Measurements from ENCODE around the gene CDH16. TPM values are rescaled to one million over a fixed set of nuclear protein-coding genes. Genes with fewer than 3 reads are reported as not detected.

The CDH16 gene
- total RNA-seq, 2 experiments from 2014 or later: not detected

- Mint-ChIP-seq H3K4me3 (no peak overlapping the region), H3K27me3 (peaks cover 37% of the 10 kb centered on the region)
- intact Hi-C loops (cut with micrococcal nuclease): loop anchor here (1.0 kb wide), 2 partner anchors 24 to 62 kb away; no protein-coding TSS in a partner anchor
These were observed 34.9 kb upstream of the CDH16 start for GRCh38 chr16:66953462-66954096.

GRCh38 chr16:66952430-66953110 is 33.9 kb upstream of the CDH16 start:
- H3K27ac Mint-ChIP-seq: no peak overlapping the region
- no peaks in the 10 kb centered on the region for H3K9me3 Mint-ChIP-seq
- peaks cover 2% of the 10 kb centered on the region for H3K36me3 Mint-ChIP-seq
- DNase-seq: no peak
- CTCF ChIA-PET: interaction anchor here (0.6 to 2.9 kb wide), 10 partner anchors 9 to 976 kb away, joined by 3 to 31 read pairs (median 4); partner anchors contain the start of genes CES3 and EXOC3L1
- POLR2A ChIA-PET: no interaction called here
- intact Hi-C loops (cut with micrococcal nuclease): no loop called here
- peaks cover 40% of the 10 kb centered on the region for H3K27me3 Mint-ChIP-seq
- H3K4me3 Mint-ChIP-seq: no peak overlapping the region
- peaks cover 15% of the 10 kb centered on the region for H3K4me1 Mint-ChIP-seq (ENCODE audit: low read depth)

More at GRCh38 chr16:66953462-66954096, 34.9 kb upstream of the CDH16 start:
- Mint-ChIP-seq H3K4me1 (ENCODE audit: low read depth) (peaks cover 18% of the 10 kb centered on the region), H3K27ac (peak overlapping the region; percentile 9), H3K36me3 (peaks cover 2% of the 10 kb centered on the region), H3K9me3 (no peaks in the 10 kb centered on the region)
- DNase-seq: no peak
- POLR2A ChIA-PET: interaction anchor here (0.6 to 0.9 kb wide), 2 partner anchors 13 to 20 kb away, joined by 3 to 5 read pairs; no protein-coding TSS in a partner anchor
- CTCF ChIA-PET: interaction anchor here (0.6 to 2.9 kb wide), 24 partner anchors 9 to 494 kb away, joined by 3 to 31 read pairs (median 4); partner anchors contain the start of genes B3GNT9, EXOC3L1 and NOL3

GRCh38 chr16:66950971-66951790 is 32.5 kb upstream of the CDH16 start:
- POLR2A ChIA-PET: no interaction called here
- Mint-ChIP-seq H3K4me1 (ENCODE audit: low read depth) (peaks cover 19% of the 10 kb centered on the region), H3K9me3 (no peaks in the 10 kb centered on the region), H3K27ac (no peak overlapping the region), H3K36me3 (peaks cover 2% of the 10 kb centered on the region), H3K4me3 (no peak overlapping the region), H3K27me3 (peaks cover 40% of the 10 kb centered on the region)
- intact Hi-C loops (cut with micrococcal nuclease): no loop called here
- CTCF ChIA-PET: interaction anchor here (1.3 to 1.8 kb wide), 2 partner anchors 10 to 28 kb away, joined by 3 to 6 read pairs; partner anchors contain the start of gene CES3
- no peak for DNase-seq

GRCh38 chr16:66950437-66950836 is 31.8 kb upstream of the CDH16 start:
- intact Hi-C loops (cut with micrococcal nuclease): no loop called here

GRCh38 chr16:66949472-66949871 is 30.8 kb upstream of the CDH16 start:
- Mint-ChIP-seq H3K36me3 (peaks cover 2% of the 10 kb centered on the region), H3K4me1 (ENCODE audit: low read depth) (peaks cover 19% of the 10 kb centered on the region), H3K27ac (no peak overlapping the region), H3K27me3 (peaks cover 40% of the 10 kb centered on the region), H3K4me3 (no peak overlapping the region), H3K9me3 (no peaks in the 10 kb centered on the region)
- no peak for DNase-seq
- intact Hi-C loops (cut with micrococcal nuclease): no loop called here
- ChIA-PET CTCF (interaction anchor here (1.1 to 1.2 kb wide), 2 partner anchors 95 to 235 kb away, joined by 3 to 4 read pairs; no protein-coding TSS in a partner anchor), POLR2A (interaction anchor here (0.7 kb wide), 1 partner anchor 16 kb away, joined by 3 read pairs; no protein-coding TSS in a partner anchor)

More at GRCh38 chr16:66950437-66950836, 31.8 kb upstream of the CDH16 start:
- no peak for DNase-seq
- Mint-ChIP-seq H3K27ac (no peak overlapping the region), H3K4me3 (no peak overlapping the region), H3K36me3 (peaks cover 2% of the 10 kb centered on the region), H3K9me3 (no peaks in the 10 kb centered on the region), H3K4me1 (ENCODE audit: low read depth) (peaks cover 19% of the 10 kb centered on the region), H3K27me3 (peaks cover 40% of the 10 kb centered on the region)
- CTCF ChIA-PET: interaction anchor here (0.6 kb wide), 1 partner anchor 187 kb away, joined by 4 read pairs; no protein-coding TSS in a partner anchor
- POLR2A ChIA-PET: no interaction called here

GRCh38 chr16:66948837-66949225 is 30.1 kb upstream of the CDH16 start:
- Mint-ChIP-seq H3K4me1 (ENCODE audit: low read depth) (peaks cover 19% of the 10 kb centered on the region), H3K4me3 (peak overlapping the region; percentile 72), H3K9me3 (no peaks in the 10 kb centered on the region), H3K27ac (no peak overlapping the region), H3K36me3 (peaks cover 2% of the 10 kb centered on the region), H3K27me3 (peaks cover 37% of the 10 kb centered on the region)
- intact Hi-C loops (cut with micrococcal nuclease): no loop called here
- ChIA-PET POLR2A (interaction anchor here (0.7 kb wide), 1 partner anchor 15 kb away, joined by 3 read pairs; no protein-coding TSS in a partner anchor), CTCF (interaction anchor here (1.1 to 1.2 kb wide), 2 partner anchors 95 to 236 kb away, joined by 3 to 4 read pairs; no protein-coding TSS in a partner anchor)
- DNase-seq: no peak

GRCh38 chr16:66948134-66948836 is 29.6 kb upstream of the CDH16 start:
- ChIA-PET POLR2A (no interaction called here), CTCF (interaction anchor here (1.1 to 1.3 kb wide), 4 partner anchors 13 to 207 kb away, joined by 3 to 7 read pairs (median 6); partner anchors contain the start of gene CES3)
- Mint-ChIP-seq H3K36me3 (peaks cover 2% of the 10 kb centered on the region), H3K4me3 (peak overlapping the region; percentile 72), H3K9me3 (no peaks in the 10 kb centered on the region), H3K27ac (no peak overlapping the region), H3K27me3 (peaks cover 36% of the 10 kb centered on the region), H3K4me1 (ENCODE audit: low read depth) (peaks cover 19% of the 10 kb centered on the region)
- intact Hi-C loops (cut with micrococcal nuclease): no loop called here
- DNase-seq: no peak

- intact Hi-C loops (cut with micrococcal nuclease): loop anchor here (2.0 kb wide), 2 partner anchors 53 to 211 kb away; partner anchors contain the start of genes FBXL8 and TRADD
- Mint-ChIP-seq H3K9me3 (no peaks in the 10 kb centered on the region), H3K4me3 (peak overlapping the region; percentile 72), H3K27me3 (peaks cover 31% of the 10 kb centered on the region), H3K27ac (no peak overlapping the region), H3K4me1 (ENCODE audit: low read depth) (peaks cover 19% of the 10 kb centered on the region), H3K36me3 (peaks cover 7% of the 10 kb centered on the region)
- ChIA-PET POLR2A (interaction anchor here (0.6 kb wide), 1 partner anchor 397 kb away, joined by 4 read pairs; no protein-coding TSS in a partner anchor), CTCF (interaction anchor here (0.6 to 1.3 kb wide), 11 partner anchors 9 to 250 kb away, joined by 3 to 7 read pairs (median 4); partner anchors contain the start of genes CES3, FBXL8, HSF4 and TRADD)
- peak; percentile 91 for DNase-seq
These were observed 28.8 kb upstream of the CDH16 start for GRCh38 chr16:66947302-66948065.

- no peak for DNase-seq
- ChIA-PET CTCF (interaction anchor here (0.8 to 1.3 kb wide), 8 partner anchors 9 to 251 kb away, joined by 3 to 7 read pairs (median 4); partner anchors contain the start of genes CES3, FBXL8, HSF4 and TRADD), POLR2A (interaction anchor here (0.6 kb wide), 1 partner anchor 398 kb away, joined by 4 read pairs; no protein-coding TSS in a partner anchor)
- H3K27me3 Mint-ChIP-seq: peaks cover 29% of the 10 kb centered on the region
- H3K4me3 Mint-ChIP-seq: peak overlapping the region; percentile 72
- no peaks in the 10 kb centered on the region for H3K9me3 Mint-ChIP-seq
- peaks cover 11% of the 10 kb centered on the region for H3K36me3 Mint-ChIP-seq
- H3K4me1 Mint-ChIP-seq (ENCODE audit: low read depth): peaks cover 19% of the 10 kb centered on the region
- intact Hi-C loops (cut with micrococcal nuclease): loop anchor here (2.0 kb wide), 2 partner anchors 52 to 212 kb away; partner anchors contain the start of genes FBXL8 and TRADD
- H3K27ac Mint-ChIP-seq: no peak overlapping the region
These were observed 28.3 kb upstream of the CDH16 start for GRCh38 chr16:66946974-66947301.

- ChIA-PET POLR2A (interaction anchor here (0.8 kb wide), 1 partner anchor 51 kb away, joined by 3 read pairs; no protein-coding TSS in a partner anchor), CTCF (interaction anchor here (0.6 kb wide), 1 partner anchor 95 kb away, joined by 4 read pairs; no protein-coding TSS in a partner anchor)
- Mint-ChIP-seq H3K27ac (no peak overlapping the region), H3K36me3 (peaks cover 12% of the 10 kb centered on the region), H3K4me3 (no peak overlapping the region), H3K27me3 (peaks cover 25% of the 10 kb centered on the region), H3K9me3 (no peaks in the 10 kb centered on the region), H3K4me1 (ENCODE audit: low read depth) (peaks cover 19% of the 10 kb centered on the region)
- intact Hi-C loops (cut with micrococcal nuclease): loop anchor here (2.0 kb wide), 2 partner anchors 52 to 212 kb away; partner anchors contain the start of genes FBXL8 and TRADD
- no peak for DNase-seq
These were observed 27.9 kb upstream of the CDH16 start for GRCh38 chr16:66946541-66946940.
